ENCODE data around the gene TOGARAM2. TPM values are rescaled to one million over a fixed set of nuclear protein-coding genes. Genes with fewer than 3 reads are reported as not detected.

Gene TOGARAM2
- total and polyA plus RNA-seq, 2 experiments from 2014 or later, result 1.8 TPM

- H3K4me1 Mint-ChIP-seq, result peaks cover 3% of the 10 kb centered on the region; the same call in 1 of the 3 replicates
- peaks cover 25% of the 10 kb centered on the region for H3K9me3 Mint-ChIP-seq
- ATAC-seq, result no peak
These were observed 98.8 kb downstream of the TOGARAM2 start for GRCh38 chr2:29079887-29080286.

More at GRCh38 chr2:29079887-29080286, 98.8 kb downstream of the TOGARAM2 start:
- no peaks in the 10 kb centered on the region for H3K9me2 ChIP-seq (ENCODE audit: insufficient read depth)
- TF ChIP-seq STAT1 (IDR thresholded peaks at IDR 0.05; ENCODE audit: unreplicated experiment) (no peak), ETS1 (IDR thresholded peaks at IDR 0.05) (no peak), CREB1 (CRISPR knock-in tag; IDR thresholded peaks at IDR 0.05; ENCODE audit: low read depth) (no peak), ZNF331 (CRISPR knock-in tag; IDR thresholded peaks at IDR 0.05; ENCODE audit: low read depth) (no peak), EZH2 (IDR thresholded peaks at IDR 0.05; ENCODE audit: low read depth, unreplicated experiment) (no peak), JUNB (IDR thresholded peaks at IDR 0.05; ENCODE audit: unreplicated experiment) (no peak), NANOG (IDR thresholded peaks at IDR 0.05; ENCODE audit: borderline replicate concordance) (no peak), ZNF462 (CRISPR knock-in tag; IDR thresholded peaks at IDR 0.05) (no peak), POLR2AphosphoS5 (IDR thresholded peaks at IDR 0.05; ENCODE audit: low read depth) (no peak), ZNF114 (CRISPR knock-in tag; IDR thresholded peaks at IDR 0.05) (no peak), EZH2phosphoT487 (IDR thresholded peaks at IDR 0.05; ENCODE audit: unreplicated experiment) (no peak), CTCF (conservative IDR thresholded peaks at IDR 0.05; ENCODE audit: low read depth in 2 of 2) (no peak), REST (IDR thresholded peaks at IDR 0.05; ENCODE audit: unreplicated experiment) (no peak)
- H3K4me3 ChIP-seq, result no peak overlapping the region
- H4K20me1 ChIP-seq (replicated peaks; ENCODE audit: insufficient read depth), result no peaks in the 10 kb centered on the region
- H3K27ac ChIP-seq (ENCODE audit: low read depth), result no peak overlapping the region
- no peaks in the 10 kb centered on the region for H3K27me3 ChIP-seq (ENCODE audit: insufficient read depth)
- H3K79me2 ChIP-seq (replicated peaks; ENCODE audit: insufficient read depth), result no peaks in the 10 kb centered on the region
- H3K27me3 Mint-ChIP-seq (ENCODE audit: insufficient read depth, low read depth, poor library complexity), result no peaks in the 10 kb centered on the region
- H3K36me3 ChIP-seq (ENCODE audit: insufficient read depth), result no peaks in the 10 kb centered on the region
- H3K4me2 ChIP-seq, result no peak overlapping the region
- DNase-seq (ENCODE audit: low spot score), result no peak
- H3F3A ChIP-seq (replicated peaks; ENCODE audit: low read depth), result no peaks in the 10 kb centered on the region
- no peak overlapping the region for H2AFZ ChIP-seq
- no peak overlapping the region for H3K27ac Mint-ChIP-seq
- H3K4me3 Mint-ChIP-seq, result no peak overlapping the region
- no peaks in the 10 kb centered on the region for H3K4me1 ChIP-seq (ENCODE audit: insufficient read depth)
- peaks cover 6% of the 10 kb centered on the region; the same call in 2 of the 3 replicates for H3K36me3 Mint-ChIP-seq (ENCODE audit: low read depth)

All from GM23338 (cell line).